Measurements from ENCODE around the gene SSR2.

- TF ChIP-seq CTCF (IDR thresholded peaks at IDR 0.05), result peak in 1 of 7 experiments; percentile 8
- TF ChIP-seq EP300 (IDR thresholded peaks at IDR 0.05), result no peak
- peak in 2 of 3 donors; percentile 76 to 85 for TF ChIP-seq POLR2AphosphoS5 (IDR thresholded peaks at IDR 0.05)
These were observed 40.3 kb upstream of the SSR2 start, which contains the start of gene RAB25 for GRCh38 chr1:156060937-156061636.
